ENCODE data around the gene KIR3DL2. TPM values are rescaled to one million over a fixed set of nuclear protein-coding genes. Genes with fewer than 3 reads are reported as not detected.

KIR3DL2 gene
- total and polyA plus RNA-seq, 4 donors = 0.20 TPM; not detected in 3

Other genes with a start within 250 kb of the KIR3DL2 start
- 10 to 100 TPM in 1 of 2 donors, 1 to 10 TPM in 1; 7.7 to 21.3 TPM for gene LILRB1, start 220.0 kb upstream of the KIR3DL2 start, total RNA-seq
- 1 to 10 TPM in 1 of 2 donors, under 1 TPM in 1; 0.61 to 6.3 TPM for gene LILRB1, start 220.0 kb upstream of the KIR3DL2 start, polyA plus RNA-seq
- gene LILRB4, start 187.5 kb upstream of the KIR3DL2 start, total RNA-seq = 10 to 100 TPM; 10.1 to 15.1 TPM
- 10 to 100 TPM in 1 of 2 donors, under 1 TPM in 1; 1.00 to 11.4 TPM for gene LILRB4, start 187.5 kb upstream of the KIR3DL2 start, polyA plus RNA-seq
- not detected for gene KIR3DL3, start 126.0 kb upstream of the KIR3DL2 start, total RNA-seq
- not detected for gene KIR3DL3, start 126.0 kb upstream of the KIR3DL2 start, polyA plus RNA-seq
- gene KIR2DL3, start 111.9 kb upstream of the KIR3DL2 start, total RNA-seq = not detected
- not detected for gene KIR2DL3, start 111.9 kb upstream of the KIR3DL2 start, polyA plus RNA-seq
- not detected for gene KIR2DL1, start 80.7 kb upstream of the KIR3DL2 start, total RNA-seq
- gene KIR2DL1, start 80.7 kb upstream of the KIR3DL2 start, polyA plus RNA-seq = not detected
- gene KIR2DL4, start 46.8 kb upstream of the KIR3DL2 start, total RNA-seq = not detected
- gene KIR2DL4, start 46.8 kb upstream of the KIR3DL2 start, polyA plus RNA-seq = under 1 TPM in 1 of 2 donors, not detected in 1; 0.72 TPM
- gene KIR3DL1, start 34.0 kb upstream of the KIR3DL2 start, total RNA-seq = not detected
- gene KIR3DL1, start 34.0 kb upstream of the KIR3DL2 start, polyA plus RNA-seq = not detected
- gene KIR2DS4, start 17.8 kb upstream of the KIR3DL2 start, total RNA-seq = not detected
- not detected for gene KIR2DS4, start 17.8 kb upstream of the KIR3DL2 start, polyA plus RNA-seq
- gene FCAR, start 23.8 kb downstream of the KIR3DL2 start, total RNA-seq = 1 to 10 TPM; 2.0 to 5.2 TPM
- not detected for gene FCAR, start 23.8 kb downstream of the KIR3DL2 start, polyA plus RNA-seq
- 1 to 10 TPM in 1 of 2 donors, under 1 TPM in 1; 0.72 to 1.0 TPM for gene NCR1, start 55.7 kb downstream of the KIR3DL2 start, total RNA-seq
- gene NCR1, start 55.7 kb downstream of the KIR3DL2 start, polyA plus RNA-seq = not detected
- gene NLRP7, start 97.1 kb downstream of the KIR3DL2 start, total RNA-seq = not detected
- gene NLRP7, start 97.1 kb downstream of the KIR3DL2 start, polyA plus RNA-seq = not detected
- 1 to 10 TPM in 1 of 2 donors, under 1 TPM in 1; 0.55 to 2.3 TPM for gene NLRP2, start 115.9 kb downstream of the KIR3DL2 start, total RNA-seq
- 1 to 10 TPM in 1 of 2 donors, under 1 TPM in 1; 0.08 to 5.1 TPM for gene NLRP2, start 115.9 kb downstream of the KIR3DL2 start, polyA plus RNA-seq
- under 1 TPM; 0.27 to 0.84 TPM for gene GP6, start 187.8 kb downstream of the KIR3DL2 start, total RNA-seq
- under 1 TPM in 1 of 2 donors, not detected in 1; 0.08 TPM for gene GP6, start 187.8 kb downstream of the KIR3DL2 start, polyA plus RNA-seq
- gene RDH13, start 212.7 kb downstream of the KIR3DL2 start, total RNA-seq = 10 to 100 TPM in 1 of 2 donors, 1 to 10 TPM in 1; 8.9 to 14.4 TPM
- 10 to 100 TPM in 1 of 2 donors, 1 to 10 TPM in 1; 3.4 to 12.4 TPM for gene RDH13, start 212.7 kb downstream of the KIR3DL2 start, polyA plus RNA-seq
- 1 to 10 TPM in 1 of 2 donors, under 1 TPM in 1; 0.81 to 4.1 TPM for gene EPS8L1, start 225.4 kb downstream of the KIR3DL2 start, total RNA-seq
- gene EPS8L1, start 225.4 kb downstream of the KIR3DL2 start, polyA plus RNA-seq = 10 to 100 TPM in 1 of 2 donors, under 1 TPM in 1; 0.38 to 10.8 TPM

Data from aorta (tissue), 4 donors.